Superior temporal gyrus (tissue), 1 donor: ENCODE data around the gene PPM1H.

ENCODE experiments used
- DNase-seq: peaks from one replicate; pipeline ENCODE4 v3.0.0-alpha.2; 2016; ENCODE audit errors: extremely low spot score

Gene PPM1H

DNA sequence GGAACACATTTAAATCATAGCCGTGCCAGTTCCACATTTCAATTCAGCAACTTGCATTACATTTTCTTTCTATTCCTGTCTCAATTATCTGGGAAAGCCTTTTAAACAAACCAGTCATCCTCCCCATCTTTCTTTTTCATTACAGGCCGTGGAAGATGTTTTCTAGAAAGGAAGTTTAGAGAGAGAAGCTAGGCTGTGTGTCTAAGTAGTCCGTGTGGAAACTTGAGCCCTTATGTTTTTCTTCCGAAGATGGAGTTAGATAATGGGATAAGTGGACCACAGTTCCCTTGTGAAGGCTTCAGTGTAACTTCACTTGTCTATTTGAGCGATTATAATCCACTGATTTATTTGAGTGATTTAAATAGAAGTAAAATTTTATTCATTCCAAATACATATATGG, 12.4 kb upstream of the PPM1H start:
- DNase-seq, result no peak

DNA sequence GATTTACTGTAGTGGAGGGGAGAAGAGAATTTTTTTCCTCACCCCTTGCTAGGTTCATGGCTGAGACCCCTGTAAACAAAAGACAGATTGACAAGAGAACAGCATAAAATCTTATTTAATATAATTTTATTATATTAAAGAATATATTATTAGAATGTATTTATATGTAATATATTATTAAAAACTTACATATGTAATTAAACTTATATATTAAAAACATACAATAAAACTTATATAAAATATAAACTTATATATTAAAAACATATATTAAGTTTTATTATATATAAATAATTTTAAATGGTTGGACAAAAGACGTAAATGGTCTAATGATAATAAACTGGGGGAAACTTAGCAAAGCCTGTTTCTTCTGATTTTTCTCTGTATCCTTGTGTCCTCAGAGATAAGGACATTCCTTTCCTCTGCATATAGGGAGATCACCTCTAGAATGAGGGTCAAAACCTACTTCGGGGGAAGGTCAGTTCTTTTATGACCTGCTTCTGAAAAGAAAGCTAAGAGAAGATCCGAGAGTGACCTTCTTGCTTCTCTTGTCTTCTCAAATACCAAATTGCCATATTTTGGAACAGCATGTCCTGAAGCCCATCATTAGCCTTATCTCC, 8.9 kb upstream of the PPM1H start:
- no peak for DNase-seq

DNA sequence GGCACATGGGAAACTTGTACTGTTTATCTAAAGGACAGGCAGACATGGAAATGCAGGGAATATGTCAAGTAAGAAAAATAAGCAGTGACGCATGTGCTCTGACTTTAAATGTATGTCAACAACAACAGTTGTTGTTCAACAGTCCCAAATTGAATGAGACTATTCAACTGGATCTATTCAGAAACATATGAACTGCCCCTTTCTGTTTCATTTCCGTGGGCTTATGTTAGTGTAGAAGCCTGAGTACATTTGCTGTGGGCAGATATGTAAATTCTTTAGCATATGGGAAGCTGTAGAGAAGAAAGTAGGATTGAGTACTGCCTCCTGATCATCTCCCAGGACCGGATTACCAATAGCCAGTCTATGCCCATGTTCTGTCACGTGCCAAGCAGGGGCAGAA, 7.4 kb upstream of the PPM1H start:
- peak; percentile 73 for DNase-seq

DNA sequence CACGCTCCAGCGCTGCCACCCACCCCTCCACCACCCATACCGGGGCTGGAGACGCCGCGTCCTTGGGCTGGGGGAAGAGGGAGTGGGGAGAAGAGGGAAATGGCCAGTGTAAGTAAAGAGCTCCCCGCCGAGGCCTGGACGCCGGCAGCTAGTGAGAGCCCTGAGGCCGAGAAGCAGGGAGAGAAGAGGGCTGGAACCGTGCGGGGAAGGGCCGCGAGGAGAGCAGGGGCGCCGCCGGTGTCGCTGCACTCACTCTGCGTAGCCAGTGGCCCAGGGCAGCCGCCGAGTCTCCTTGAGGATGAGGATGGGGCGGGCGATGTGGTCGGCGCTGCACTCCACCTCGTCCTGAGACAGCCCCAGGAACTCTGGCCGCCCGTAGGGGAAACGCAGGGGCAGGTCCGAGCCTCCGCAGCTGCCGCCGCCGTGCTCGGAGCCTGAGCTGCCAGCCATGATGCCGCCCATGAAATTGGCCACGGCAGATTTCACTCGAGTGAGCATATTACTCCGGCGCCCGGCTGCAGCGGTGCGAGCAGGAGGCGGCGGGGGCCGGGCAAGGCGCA, 631 bp downstream of the PPM1H start:
- peak; percentile 69 for DNase-seq

DNA sequence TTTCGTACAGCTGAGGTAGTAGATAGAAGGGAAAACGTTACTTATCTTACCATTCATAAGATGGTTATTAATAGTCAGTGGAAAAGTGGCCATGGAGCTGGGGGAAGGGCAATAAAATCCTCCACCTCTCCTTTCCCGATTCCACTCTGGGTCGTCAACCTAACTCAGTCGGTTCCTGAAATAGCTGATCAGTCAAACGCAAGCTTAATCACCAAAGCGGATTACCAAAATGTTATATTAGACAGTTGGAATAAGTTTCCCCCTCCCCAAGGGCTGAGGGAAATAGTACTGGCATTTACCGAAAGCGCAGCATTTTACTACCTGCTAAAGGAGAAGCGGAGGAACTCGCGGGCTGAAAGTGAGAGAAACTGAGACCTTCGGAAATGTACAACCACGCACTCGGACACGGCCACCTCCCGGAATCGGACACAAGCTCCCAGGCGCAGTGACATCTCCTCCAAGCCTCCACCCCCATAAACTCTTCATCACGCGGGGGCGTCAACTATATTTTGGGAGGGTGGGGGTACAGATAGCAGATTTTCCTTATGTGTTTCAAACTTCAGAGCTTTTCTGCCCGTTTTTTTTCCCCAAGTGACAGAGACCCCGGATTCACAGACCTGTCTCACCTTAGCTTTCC, 1.2 kb downstream of the PPM1H start:
- DNase-seq, result peak; percentile 71

DNA sequence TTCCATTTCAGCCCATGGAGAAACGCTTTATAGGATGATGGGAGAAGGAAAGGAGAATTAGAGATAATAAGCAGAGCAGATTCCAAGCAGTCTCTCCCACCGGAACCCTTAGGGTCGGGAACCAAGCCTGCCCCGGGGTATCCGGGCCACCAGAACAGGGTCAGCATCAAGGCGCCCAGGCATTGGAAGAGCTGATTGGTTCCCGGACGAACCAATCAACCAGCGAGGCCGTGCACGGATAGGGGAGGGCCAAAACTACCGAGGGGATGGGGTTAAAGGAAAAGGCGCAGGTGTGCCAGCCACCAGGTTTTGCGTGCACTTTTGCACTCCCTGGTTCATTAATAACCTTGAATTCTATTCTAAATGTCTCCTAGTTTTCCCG, 1.7 kb downstream of the PPM1H start:
- DNase-seq, result peak; percentile 92

DNA sequence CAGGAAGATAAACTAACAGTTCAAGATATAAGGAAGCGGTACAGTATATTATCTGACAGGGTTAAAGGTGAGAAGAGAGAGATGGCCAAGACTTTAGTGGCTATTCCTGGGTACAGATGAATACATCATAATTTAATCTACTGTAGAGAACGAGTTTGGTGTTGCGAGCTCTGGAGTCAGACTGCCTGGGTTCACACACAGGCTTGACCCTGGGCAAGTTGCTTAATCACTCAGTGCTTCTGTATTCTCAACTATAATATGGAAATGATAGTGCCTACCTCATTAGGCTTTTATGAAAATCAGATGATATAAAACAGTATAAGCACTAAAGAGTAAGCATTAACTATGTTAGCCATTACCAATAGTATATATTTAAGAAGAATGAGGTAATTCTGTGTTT, 3.5 kb downstream of the PPM1H start:
- peak; percentile 44 for DNase-seq

DNA sequence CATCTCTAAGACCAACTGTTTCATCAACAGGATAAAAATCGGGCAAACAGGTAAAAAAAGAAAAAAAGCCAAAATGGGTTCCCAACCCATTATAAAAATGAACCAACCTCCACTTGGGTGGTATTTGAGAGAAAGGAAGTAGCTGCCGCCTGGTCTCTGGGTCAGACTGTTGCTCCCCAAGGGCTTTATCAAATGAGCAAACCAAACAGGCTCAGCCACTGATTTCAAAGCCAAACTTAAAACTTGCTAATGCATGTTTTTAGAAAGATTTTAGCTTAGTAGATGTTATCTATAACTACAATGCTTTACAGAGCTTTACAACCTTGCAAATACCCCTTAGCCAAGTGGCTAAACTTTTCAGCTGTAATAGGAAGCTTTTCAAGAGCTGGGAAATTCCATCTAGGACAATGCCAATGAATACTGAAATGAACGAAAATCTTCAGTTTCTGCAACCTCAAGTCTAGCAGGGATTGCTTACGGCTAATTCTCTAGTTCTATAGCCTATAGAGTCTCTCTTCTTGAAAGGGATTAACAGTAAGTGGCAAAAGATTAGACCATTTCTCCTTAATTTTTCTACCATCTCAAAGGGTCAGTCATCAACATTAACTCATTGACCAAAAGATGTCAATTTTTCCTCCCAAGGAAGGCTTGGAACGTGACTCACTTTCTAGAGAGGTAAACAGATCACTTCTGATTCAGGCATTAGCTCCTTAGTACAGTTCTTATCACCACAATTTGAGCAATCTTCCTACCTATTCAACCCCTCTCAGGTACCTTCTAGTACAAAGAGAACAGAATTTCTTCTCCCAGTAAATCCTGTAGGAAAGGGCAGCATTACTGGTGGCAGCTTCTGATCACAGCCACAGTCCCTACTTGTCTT, 4.2 kb downstream of the PPM1H start:
- DNase-seq, result peak; percentile 70

DNA sequence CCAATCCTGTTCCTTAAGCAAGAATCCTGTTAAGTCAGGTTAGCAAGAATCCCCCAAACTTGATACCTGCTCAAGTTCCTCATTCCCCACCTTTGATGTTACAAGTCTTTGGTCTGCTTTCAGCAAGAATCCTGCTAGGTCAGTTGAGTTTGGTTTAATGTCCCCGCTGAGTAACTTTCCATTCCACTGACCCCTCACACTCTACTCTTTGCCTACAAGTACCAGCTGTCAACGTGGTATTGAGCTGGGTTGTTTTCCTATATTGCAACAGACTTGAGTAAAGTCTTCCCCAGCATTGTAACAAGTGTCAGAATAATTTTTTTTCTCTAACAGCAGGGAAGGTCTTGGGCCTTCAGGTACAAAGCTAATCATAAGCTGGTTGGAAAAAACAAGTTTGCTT, 6.3 kb downstream of the PPM1H start:
- DNase-seq, result peak; percentile 21

DNA sequence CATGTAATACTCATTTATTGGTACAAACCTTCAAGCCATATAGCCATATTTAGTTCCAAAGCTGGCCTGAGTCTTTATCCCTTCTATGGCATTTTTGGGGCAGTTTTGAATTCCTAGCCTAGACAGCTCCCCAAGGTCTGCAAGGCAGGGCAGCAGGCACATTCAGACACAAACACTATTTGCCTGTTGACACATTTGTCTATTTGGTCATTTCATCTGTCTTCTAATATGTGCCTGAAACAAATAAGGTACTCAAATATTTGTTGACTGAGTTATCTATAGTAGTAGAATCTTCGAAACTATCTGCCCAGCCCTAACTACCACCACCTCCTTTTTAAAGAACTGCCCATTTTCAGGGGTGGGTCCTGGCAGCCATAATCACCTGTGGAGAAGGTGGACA, 9.3 kb downstream of the PPM1H start:
- peak; percentile 10 for DNase-seq

DNA sequence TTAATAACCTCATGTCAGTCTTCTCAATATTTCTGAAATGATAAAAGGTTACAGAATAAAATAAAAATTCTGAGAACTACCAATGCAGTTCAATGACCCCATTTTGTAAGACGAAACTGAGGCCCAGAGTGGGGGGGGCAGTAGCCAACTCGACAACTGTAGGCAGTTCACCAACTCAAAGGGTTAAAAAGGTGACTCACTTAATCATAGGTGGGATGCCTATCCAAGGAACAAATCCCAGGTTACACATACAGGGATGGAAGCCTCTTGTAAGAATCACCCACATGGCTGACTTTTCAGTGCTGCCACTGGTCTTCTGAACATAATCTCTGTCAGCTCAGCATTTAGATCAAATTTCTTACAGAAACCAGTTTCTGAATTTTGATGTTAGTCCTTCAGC, 10.9 kb downstream of the PPM1H start:
- DNase-seq, result no peak

DNA sequence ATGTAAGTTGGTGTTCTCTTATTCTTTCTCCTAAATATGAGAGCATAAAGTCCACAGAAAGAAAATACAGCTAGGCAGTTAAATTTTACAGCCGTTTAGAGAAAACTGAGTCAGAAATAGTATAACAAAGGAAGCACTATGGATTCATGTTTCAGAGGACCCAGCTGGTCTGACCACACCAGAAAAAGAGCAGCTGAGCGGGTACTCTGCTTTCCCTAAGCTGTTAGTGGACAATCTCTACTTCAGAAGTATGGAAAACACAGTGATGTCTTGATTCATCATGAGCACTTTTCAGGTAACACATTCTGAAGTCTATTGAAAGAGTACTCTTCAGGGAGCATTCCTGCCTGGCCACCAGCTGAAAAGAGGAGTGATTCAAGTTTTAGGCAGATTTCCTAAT, 12.4 kb downstream of the PPM1H start:
- peak; percentile 86 for DNase-seq

DNA sequence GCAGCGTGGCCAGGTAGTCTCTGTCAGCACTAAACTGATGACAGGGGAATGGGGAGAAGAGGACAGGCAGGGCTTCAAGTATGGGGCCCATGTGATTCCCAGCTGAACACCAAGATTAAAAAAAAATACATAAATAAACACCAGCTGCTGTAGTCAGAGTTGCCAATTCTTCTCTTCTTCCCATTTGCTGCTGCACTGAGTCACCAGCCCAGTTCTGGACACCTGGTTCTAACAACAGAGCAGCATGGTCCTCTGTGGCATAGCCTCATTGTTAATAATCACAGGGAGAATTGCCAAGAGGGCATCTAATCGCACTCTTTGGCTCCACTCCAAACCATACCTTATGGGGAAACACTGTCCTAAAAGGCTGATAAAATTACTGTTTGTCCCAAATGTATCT, 15.1 kb downstream of the PPM1H start:
- DNase-seq, result peak; percentile 89

DNA sequence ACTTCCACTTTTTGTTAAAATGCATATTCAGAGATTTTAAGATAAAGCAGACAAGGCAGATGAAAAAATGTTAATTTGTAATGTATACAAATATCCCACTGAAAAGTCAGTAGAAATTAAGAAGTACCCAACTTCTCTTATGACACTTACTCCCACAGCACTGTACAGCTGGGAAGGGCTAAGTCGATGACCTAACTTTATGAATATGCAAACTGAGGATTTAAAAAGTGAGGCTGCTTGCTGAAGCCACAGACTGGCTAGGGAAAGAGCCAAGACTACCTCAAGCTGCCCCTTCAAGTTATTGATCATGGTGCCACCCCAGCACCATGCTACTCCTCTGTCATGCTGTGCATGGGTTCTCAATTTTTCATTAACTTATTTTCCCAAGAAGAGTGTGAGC, 17.0 kb downstream of the PPM1H start:
- peak; percentile 66 for DNase-seq

DNA sequence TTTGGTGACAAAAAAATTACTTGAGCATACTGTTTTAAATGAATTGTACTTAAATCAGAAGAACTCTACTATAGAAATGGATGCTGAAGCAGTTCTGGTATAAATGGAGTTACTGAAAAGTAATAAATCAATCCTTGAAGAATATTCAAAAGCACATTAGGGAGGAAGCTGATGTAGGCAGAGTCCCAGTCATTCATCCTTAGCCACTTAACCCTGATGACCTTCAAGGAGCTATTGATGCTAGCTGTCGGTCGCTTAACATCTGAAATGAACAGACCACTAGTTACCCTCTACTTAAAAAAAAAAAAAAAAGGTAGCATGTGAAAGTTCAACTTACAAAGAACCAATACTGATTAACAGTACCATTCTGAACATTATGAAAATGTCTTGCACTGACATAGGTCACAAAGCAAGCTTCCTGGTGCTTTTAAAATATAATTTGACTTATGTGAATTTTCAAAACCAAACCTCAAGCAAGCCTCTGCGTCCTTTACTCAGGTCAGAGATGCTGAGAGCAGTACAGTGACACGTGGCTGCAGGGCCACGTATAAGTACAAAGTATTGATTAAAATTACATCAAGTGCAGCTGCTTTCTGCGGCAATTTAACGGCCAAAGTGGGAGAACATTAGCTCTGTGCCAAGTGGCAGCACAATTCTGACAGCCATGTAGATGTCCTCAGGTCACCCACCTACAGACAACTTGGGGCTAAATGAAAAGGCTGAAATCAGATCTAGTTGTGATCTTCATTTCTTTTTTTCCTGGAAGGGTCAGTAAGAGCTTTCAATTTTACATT, 18.1 kb downstream of the PPM1H start:
- peak; percentile 55 for DNase-seq

DNA sequence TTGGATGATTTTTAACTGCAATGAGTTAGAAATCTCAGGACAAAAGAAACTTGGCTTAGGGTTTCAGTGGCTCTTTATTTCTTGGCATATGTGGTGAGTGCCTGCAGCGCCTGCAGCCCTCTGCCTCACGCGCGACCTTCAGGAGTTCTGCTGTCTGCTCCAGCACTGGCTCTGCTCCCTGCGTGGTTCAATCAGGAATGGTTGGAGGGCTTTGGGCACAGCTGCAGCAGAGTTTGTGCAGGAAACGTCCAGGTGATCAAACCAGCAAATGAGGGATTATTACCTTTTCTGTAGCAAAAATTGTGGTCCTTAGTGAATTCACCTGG, 19.8 kb downstream of the PPM1H start:
- no peak for DNase-seq

DNA sequence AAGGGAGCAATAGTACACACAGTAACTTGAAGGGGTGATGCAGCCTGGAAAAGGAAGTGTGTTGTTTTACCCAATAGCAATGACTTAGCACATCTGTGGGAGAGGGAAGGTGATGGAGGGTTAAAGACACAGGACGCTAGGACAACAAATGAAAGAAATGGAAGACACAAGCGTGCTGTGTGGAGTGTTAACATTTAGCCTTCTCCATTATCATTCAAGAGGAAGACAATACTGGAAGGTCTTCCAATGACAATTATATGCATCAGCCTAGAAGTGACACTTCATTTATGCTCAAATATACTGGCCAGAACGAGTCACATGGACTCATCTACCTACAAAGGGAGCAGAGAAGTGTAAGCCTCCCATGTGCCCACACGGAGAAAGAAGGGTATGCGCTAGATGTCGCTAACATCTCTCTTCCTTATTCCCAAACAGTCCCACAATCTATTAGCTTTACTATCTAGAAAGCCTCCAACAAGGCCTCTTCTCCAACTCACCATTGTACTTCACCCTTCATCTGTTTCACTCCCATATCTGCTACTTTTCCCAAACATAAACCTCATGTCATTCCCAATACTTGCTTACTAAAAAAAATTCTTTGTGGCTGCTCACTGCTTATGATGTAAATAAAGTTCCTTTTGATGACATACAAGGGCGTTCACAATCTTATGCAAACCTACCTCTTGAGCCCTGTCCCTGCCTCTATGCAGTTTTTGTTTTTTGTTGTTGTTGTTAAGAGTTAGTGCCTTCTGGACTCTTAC, 20.3 kb downstream of the PPM1H start:
- DNase-seq, result no peak

DNA sequence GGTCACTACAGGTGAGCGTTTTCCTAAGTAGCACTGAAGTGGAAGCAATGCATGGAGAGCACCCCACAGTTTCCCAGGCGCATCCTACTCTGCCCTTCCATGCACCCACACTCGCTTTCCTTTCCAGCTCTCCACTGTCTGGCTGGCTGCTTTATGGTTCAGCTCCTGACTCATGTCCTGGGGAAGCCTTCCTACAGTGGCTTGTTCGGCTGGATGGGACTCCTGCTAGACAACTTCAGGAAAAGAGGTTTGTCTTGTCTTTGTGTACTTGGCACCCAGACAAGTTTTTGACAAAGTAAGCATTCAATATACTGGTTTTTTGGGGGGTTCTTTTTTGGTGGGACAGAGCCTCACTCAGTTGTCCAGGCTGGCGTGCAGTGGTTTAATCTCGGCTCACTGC, 21.6 kb downstream of the PPM1H start:
- DNase-seq, result no peak

DNA sequence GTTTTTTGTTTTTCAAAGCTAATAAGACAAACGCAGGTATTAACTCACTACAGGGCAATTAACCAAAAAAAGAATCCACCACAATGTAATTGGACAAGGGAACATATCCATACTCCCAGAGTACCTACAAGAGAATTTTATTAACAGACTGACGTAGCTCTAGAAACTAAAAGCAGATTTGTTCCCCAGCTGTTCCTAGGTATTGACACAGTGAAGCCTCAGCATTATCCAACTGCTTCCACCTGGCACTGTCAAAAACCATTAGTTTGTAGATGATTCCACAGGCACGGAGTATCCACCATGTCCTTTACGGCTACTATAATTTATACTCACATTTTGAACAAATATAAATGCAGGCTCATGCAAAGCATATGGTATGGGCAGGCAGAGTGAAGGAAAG, 22.3 kb downstream of the PPM1H start:
- DNase-seq, result no peak

DNA sequence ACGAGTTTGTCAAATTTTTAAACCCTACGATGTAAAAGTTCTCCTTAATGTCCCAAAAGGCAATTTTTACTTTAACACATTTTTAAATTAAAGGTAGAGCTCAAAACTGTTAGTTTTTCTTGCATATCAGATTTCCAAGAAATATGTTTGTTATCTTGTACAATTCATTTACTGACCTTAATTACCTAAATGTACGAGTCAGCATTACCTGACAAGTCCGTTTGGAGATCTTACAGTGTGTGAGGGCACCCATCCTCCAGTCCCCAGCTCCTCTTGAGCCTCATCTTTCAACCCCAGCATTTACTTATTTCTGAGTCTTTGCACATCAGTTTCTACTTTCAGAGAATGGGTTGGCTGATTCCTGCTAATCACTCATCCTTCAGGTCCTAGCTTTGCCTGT, 23.7 kb downstream of the PPM1H start:
- no peak for DNase-seq

DNA sequence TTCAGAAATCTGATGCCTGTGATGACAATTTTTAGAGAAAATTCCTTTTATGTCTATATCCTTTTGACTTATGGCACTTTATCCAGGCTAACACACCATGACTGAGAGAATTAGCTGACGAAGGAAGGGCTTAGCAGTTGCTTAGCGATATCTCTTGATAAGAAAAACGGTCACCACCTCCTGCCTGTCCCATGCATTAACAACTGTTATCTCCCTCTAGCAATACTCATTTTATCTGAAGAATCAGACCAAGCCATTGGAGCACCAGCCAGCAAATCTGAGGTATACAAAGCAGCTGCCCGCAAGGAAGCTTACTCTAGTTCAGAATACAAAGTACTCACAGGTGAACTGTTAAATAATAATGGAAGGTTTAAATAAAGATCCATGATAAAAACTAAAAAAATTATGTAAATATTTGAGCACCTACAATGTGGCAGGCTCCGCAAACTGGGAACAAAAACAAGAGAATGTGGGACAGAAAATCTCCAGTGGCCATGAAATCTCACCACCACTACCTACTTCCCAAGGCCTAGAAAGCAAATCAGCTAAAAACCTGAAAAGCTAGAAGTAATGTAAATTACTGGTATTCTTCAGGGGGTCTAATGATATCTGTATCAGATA, 24.3 kb downstream of the PPM1H start:
- DNase-seq, result no peak
